C1 segment of cervical spinal cord (tissue), 14 donors: ENCODE results near the gene GLI2.

Experiments
- DNase-seq, 14 donors: peaks; one replicate each; lab custom pipeline; 2025; lab: John Stamatoyannopoulos, UW

GLI2 gene

DNA sequence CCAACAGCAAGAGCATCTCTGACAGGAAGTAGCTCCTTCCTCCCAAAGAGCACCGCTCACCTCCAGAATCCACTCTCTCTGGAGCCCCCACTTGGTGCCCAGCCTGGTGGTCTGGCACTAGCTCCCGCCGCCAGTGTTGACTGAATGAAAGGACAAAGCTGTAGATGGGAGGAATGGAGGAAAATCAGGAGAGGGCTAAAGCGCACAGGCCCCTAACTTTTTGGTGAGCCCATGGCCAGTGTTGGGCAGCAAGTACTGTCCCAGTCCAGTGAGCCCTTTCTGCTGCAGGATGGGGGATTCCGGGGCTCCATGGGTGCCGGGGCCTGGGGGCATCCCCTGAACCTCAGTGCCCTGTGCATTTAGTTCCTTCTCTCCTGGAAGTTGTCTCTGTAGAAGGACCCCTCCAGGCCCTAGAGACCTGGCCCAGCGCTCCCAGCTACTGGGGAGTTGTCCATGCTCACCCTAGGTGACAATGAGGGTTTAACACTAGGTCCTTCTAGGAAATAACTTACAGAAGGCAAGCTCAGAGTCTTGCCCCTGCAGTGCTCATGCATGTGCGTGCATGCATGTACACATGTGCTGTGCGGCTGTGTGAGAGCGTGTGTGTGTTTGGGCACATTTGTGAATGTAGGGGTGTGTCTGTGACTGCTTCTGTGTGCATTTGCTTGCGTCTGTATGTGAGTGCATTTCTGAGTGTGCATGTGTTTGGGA, 33.6 kb downstream of the GLI2 start:
- DNase-seq = no peak

DNA sequence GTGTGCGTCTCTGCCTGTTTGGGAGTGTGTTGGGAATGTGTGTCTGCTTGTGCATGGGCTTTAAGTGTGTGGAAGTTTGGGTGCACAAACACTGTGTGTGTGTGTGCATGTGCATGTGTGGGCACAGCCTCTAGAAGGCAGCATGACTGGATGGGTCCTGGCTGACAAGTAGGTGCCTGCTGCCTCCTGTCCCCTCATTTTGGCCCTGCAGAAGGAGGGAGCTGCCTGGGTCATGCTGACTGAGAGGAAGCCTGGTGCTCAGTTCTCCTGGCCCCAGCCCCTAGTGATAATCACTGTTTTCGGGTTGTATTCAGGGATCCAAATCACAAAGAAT, 34.1 kb downstream of the GLI2 start:
- no peak for DNase-seq

DNA sequence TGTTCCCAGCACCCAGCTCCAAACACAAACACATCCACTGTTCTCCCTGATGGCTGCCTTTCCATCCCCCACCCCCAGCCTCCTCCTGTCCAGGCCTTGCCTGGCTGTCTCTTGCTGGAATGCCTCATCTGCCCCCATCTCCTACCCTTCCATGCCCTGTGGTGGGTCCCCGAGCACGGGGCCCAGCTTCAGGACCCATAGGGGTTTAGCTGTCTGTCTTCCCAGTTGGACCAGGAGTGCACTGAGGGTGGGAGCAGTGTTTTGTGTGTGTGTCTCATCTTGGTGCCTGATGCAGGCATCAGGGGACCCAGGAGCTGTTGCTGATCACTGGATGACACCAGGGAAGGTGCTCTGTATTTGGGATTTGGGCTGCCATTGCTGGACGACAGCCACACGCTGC, 34.5 kb downstream of the GLI2 start:
- no peak for DNase-seq

DNA sequence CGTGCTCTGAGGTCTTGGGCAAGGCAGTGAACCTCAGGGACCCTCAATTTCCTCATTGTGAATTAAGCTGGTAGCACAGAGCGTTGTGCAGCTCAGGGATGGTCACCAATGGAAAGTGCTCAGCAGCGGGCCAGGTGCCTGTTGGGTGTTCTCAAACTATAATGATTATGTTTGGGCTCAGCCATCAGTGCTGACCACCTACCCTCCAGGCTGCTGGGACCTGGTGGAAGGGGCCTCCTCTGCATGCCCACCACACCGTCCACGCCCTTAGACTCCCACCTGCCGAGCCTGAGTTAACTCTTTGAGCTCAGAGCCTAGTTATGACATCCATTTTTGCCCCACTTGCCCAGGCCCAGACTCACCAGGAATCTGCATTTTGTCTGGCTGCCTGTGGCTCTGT, 35.0 kb downstream of the GLI2 start:
- no peak for DNase-seq

DNA sequence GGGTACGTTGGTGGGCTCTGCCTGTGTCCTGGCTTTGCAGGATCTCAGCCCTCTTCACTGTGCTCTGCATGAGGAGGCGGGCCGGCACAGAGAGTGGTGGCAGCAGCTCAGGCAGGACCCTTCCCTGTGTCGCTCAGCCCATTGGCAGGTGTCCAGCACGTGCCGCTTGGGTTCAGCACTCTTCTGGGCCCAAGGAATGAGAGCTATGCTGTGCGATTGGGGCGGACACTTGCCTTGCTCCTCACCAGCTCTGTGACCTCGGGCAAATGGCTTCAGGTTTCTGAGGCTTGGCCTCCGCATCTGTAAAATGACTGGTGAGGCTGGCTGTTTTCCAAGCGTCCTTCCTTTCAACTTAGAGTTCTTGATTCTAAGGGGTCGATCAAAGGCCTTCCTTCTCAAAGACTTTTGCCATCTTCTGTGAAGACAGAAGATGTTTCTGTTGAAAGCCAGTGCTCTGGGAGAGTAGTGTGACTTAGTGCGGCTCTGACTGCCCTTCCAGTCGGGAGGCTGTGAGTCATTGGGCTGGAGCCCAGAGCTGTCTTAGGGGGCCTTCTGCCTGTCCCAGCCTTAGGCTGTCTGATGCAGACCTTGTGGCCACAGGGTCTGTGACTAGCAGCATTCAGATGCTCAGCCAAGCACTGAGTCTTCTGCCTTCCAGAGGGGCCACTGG, 35.6 kb downstream of the GLI2 start:
- peak in 1 of 14 donors; percentile 70 for DNase-seq

DNA sequence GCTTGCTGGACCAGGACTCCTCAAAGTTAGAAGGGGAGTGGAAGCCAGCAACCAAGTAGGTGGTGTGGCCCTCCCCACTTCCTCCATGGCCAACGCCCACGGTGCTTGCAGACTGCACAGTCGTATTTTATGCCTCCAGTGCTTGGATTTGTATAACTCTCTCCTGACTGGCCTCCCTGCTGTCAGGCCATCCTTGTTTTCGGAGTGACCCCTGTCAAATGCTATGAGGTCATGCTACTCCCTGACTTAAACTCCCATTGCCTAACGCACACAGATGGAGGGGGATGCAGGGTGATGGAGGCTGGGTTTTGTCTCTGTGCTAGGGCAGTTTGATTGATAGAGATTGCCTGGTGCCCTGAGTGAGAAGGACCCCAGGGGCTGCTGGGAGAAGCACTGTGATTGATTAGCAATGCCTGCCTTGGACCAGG, 36.1 kb downstream of the GLI2 start:
- no peak for DNase-seq

DNA sequence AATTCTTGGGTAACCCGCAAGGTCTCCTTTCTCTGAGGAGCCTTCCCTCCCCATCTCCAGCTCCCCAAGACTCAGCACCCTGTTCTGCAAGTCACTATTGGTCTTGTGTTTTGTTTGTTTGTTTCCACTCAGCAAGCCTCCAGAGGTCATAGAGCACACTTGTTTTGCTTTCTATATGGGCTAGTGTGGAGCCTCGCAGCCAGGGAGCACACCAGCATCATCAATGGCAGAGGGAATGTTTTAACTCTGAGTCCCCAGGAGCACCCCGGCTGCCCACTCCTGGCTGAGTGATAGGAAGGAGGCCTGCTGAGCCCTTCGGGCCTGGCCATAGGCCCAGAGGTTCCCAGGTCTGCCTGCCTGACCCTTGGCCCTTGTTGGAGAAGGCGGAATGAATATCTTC, 36.6 kb downstream of the GLI2 start:
- no peak for DNase-seq

DNA sequence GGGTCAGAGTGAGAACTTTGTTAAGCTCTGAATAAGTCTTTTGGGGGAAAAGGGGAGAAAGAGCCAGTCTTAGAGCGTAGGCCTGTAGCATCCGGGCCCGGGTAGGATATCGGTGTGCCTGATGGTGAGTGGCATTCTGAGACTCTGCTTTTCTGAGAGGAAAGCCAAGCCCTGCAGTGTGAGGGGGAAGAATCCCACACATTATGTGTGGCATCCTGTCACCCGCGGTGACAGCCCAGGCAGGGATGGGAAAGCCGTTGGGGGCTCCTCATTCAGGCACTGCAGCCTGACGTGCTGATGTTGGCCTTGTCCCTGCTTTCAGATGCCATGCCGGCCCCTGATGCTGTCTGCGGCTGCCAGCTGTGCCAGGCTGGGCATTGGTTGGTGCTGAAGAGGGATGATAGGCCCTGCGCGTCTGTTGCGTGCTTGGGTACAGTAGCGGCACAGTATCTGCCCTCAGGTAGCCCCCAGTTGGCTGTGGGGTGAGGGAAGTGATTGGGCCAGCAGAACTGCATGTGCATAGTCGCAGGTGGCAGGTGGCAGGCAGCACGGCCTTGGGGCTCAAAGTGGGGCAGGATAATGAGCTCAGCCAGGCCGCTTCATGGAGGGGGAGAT, 37.6 kb downstream of the GLI2 start:
- DNase-seq = no peak

DNA sequence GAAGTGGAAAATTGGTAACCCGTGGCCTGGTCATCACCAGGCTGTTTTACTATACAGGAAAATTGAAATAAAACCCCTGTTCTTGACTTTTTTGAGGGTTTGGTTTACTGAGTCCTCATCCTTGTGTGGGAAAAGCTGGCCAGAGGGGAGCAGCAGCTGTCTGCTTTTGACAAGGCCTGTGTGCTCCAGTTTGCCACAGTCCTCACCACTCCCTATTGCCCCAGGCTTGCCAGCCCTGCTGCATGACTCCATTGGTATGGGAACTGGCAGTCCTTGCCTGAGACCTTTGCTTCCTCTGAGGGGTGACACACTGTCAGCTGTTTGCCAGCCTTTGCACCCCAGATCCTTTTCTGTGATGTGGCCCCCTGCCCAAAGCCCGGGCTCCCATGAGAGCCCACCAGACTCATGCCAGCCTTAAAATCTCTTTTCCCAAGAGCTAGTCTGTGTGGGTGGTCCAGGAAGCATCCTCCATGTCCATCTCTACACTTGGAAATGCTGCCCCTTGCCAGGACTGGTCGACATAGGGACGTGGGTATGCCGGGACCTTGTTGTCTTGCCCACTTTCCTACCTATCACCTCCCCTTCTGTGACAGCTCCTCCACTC, 39.0 kb downstream of the GLI2 start:
- DNase-seq = no peak

DNA sequence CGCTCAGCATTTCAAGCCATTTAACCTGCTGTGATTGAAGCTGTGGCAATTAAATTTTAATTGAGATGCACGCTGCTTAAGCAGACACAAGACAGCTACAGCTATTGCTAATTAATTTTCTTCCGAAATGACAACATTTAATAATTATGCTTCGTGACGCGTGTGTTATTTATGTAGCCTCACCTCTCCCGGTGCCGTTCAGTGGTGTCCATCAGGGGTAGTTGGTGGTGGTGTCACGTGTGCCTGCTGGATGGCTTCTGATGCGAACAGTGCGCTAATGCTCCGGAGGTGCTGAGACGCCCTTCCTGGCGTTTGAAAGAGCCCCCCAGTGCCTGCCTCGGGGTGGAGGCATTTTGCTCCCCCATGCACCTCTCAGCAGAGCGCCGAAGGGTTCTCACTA, 39.5 kb downstream of the GLI2 start:
- no peak for DNase-seq

DNA sequence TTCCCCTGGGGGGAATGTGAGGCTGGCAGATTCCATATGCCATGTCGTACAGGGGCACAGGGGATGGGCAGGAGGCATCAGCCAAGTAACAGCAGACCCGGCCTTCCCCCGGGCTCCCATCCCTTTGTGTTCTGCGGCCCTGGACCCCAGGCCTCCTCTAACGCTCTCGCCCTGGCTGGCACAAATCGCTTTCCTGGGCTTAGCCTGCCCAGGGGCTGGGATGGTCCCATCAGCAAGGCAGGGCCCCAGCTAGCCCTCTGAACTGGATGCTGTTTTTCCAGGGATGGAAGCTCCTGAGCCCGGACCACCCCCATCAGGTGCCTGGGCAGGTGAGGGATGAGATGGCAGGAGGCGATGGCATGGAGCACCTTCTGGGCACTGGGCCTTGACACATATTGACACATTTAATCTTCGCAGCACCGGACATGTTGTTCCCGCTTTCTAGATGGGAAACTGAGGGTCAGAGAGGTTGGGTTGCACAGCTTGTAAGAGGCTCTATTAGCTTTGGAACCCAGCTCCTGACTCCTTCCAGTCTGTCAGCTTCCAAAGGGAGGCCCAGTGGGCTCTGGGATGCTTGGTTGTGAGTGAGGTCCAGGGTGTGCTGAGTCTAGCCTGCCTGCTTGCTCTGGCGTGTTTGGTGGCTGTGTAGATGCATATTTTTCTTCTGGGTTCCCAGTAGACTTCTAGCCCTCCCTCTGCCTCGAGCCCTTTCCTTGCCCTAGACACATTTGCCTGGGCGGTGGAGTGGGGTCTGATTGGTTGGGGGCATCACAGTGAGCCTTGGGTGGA, 40.3 kb downstream of the GLI2 start:
- DNase-seq = no peak

DNA sequence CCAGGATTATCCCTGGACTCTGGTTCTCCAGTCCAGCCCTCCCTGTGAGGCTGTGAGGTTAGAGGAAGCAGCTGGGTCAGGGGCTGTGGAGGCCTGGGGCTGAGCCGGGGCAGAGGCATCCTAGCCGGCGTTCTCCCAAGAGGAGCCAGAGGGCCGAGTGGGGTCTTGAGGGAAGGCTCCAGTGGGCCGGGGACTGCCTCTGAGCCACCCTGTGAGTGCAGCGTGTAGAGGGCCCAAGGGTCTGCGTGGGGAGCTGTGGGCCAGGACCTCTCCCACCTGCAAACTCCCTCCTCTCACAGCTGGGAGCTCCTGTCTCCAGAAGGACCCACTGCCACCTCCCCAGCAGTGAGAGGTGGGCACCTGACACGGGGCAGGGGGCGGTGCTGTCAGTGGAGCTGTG, 41.0 kb downstream of the GLI2 start:
- no peak for DNase-seq

DNA sequence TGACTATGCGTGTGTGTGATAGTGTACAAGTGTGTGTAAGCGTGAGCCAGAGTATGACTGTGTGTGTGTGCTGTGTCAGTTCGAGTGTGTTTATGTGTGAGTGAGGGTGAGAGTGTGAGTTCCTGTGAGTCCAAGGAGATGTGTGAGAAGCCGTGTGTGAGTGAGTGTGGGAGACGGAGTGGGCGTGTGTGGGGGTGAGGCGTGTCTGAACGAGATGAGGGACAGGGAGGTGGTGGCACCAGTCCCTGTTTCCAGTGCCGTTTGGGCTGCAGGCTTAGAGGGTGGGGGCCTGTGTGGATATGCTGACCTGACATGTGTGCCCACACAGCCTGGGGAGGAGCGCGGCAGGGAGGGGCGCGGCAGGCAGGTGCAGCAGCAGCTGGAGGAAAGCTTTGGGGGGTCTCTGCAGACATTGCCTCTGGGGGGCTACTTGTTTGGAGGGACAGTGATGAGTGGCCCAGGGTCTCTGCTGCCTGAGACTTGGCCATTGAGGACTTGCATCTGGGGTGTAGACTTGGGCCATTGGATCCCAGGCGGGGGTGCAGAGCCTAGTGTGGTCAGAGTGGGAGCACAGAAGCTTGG, 41.6 kb downstream of the GLI2 start:
- no peak for DNase-seq

DNA sequence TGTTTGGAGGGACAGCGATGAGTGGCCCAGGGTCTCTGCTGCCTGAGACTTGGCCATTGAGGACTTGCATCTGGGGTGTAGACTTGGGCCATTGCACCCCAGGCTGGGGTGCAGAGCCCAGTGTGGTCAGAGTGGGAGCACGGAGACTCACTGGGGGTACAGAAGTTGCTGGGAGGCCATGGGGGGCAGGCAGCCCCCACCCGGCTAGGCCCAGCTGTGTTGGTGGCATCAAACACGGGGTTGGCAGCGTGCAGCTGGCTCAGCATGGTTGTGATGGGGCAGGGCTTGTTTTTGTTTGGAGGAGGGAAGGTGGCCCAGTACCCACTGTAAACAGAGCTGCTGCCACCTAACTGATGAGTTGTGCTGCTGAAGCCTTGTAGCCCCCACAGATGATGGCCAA, 42.1 kb downstream of the GLI2 start:
- no peak for DNase-seq

DNA sequence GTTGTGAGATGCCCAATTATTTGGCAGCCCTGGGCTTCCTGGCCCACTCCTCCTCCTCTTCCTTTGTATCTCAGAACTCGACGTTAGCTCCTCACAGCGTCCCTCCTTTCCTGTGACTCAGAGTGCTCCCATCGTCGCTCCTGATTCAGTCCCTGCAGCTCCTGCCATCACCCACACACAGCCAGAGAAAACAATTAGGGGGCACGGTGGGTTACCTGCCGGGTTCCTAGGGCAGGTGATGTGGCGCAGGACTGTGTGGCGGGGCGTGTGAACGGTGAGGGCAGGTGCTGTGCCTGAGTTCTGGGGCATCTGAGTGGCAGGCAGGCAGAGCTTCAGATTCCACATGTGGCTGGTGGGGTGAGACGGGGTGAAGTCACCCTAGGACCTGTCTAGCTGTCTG, 42.6 kb downstream of the GLI2 start:
- no peak for DNase-seq

DNA sequence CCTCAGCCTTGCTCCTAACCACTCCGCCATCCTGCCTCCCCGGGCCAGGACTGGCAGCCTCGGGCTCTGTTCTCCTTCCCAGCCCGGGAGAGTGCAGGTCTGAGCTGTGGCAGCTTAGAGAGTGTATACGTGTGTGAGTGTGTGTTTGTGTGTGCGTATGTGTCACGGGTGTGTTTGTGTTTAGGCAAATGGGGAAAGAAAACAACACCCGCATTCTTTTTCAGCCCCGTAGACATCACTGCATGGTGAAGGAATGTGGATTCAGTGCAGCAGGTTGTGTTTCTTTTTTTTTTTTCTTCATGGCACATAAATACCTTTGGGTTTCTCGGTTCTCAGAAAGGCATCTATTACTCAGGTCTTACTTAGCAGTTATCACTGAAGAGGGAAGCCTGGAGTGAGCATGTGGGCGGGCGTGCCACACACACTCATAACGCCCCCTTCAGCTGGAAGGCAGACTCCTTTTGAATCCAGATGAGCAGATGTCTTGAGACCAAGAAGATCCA, 44.2 kb downstream of the GLI2 start:
- DNase-seq = no peak

DNA sequence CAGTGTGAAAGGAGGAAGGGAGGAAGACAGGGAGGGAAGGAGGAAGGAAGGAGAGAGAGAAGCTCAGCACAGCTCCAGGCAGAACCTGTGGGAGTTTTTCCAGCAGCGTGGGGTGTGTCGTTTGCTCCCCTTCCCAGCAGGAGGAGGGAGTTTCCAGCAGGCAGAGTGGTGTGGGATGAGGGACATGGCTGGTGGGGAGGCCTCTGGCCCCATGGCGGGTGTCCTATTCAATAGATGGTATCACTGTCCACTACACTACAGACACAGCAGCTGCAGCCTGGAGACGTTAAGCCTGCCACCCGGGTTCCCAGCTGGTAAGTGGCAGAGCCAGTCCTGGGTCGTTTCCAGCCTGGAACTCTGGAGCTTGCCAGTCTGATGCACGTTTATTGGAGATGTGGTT, 44.7 kb downstream of the GLI2 start:
- DNase-seq = peak in 2 of 14 donors; percentile 18 to 25

DNA sequence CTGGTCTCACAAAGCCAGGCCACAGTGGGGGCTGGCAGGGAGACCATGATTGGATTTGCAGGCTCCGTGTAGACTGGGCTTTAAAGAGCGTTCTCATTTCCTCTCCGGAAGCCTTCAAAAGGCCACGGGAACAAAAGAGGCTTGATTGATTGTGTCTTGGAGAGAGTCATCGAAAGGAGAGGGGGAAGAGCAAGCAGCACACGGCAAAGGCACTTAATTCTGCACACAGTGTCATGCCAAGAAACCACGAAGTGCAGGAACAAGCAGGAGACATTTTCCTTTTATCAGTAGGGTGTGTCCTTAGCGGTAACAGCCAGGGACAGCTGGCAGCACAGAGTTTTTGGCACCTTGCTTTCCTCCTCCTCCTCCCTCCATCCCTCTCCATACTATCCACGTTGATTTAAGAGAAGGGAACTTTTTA, 47.7 kb downstream of the GLI2 start:
- DNase-seq = peak in 1 of 14 donors; percentile 23

DNA sequence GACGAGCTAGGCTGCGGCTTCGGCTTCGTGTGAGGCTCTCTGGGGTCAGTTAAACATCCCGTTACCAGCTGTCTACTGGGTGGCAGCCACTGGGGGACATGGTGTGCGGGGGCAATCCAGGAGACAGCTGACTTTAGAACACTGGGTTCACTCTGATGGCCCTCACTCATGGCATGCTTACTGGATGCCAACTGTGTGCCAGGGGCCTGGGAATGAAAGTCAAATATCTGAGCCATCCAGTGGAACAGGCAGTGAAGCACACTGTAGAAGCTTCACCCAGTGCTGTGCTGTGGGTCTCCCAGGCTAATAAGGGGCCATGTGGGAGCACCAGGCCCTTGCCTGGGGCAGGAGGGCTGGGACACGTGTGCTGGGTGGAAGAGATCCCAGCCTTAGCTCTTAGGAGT, 48.3 kb downstream of the GLI2 start:
- no peak for DNase-seq
